Measurements from ENCODE around the gene DAAM1. TPM values are rescaled to one million over a fixed set of nuclear protein-coding genes. Genes with fewer than 3 reads are reported as not detected.

Gene DAAM1
- polyA plus RNA-seq, 1 of the 3 experiments (the other 2 are of a cell fraction): 5.1 TPM

DNA sequence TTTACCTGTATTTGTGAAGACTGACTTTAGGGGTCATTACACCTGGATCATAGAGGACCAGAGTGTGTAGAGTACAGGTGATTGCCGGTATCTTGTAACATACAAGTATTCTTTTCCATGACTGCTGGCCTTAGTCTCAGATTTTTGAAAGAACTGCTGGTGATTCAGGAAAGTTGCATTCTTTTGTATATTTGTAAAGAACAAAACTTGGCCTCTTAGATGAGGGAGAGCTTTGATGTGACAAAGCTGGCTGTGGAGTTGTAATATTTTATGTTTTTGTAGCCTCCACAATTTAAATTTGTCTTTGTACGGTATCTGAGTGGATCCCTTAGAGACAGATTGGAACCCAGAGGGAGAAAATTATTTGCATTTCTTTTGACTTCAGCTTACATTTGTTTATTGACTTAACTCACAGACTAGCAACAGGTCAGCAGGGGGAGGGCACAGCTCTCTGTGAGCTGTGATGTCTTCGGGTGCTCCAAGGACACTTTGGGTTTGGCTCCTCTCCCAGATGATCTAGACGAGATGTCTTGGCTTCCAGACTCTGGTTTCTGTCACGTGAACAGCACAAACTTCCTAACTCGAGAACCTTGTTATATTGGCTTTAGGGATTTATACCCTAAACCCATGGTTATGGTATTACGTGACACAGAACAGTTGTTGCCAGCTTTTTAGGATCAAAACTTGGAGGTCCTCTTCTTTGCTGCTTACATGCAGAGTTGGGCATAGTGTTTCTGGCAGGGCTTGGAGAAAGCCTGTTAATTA is 65.9 kb downstream of the DAAM1 start (continued):
- TF ChIP-seq GABPA (IDR thresholded peaks at IDR 0.05; ENCODE audit: low read depth) (no peak), FOXM1 (IDR thresholded peaks at IDR 0.05; ENCODE audit: low read depth) (no peak), TAF1 (IDR thresholded peaks at IDR 0.05; ENCODE audit: borderline replicate concordance, low read depth, low read length) (no peak), POLR2AphosphoS5 (IDR thresholded peaks at IDR 0.05; ENCODE audit: low read depth, low read length) (0 out of 2 replicates have a peak, but pooled peaks have one; percentile 20), CHD2 (IDR thresholded peaks at IDR 0.05; ENCODE audit: low read length, partially characterized antibody) (no peak), ELF1 (IDR thresholded peaks at IDR 0.05) (no peak), RCOR1 (IDR thresholded peaks at IDR 0.05; ENCODE audit: low read length) (no peak), NFIC (IDR thresholded peaks at IDR 0.05; ENCODE audit: borderline replicate concordance) (peak; percentile 76), RXRA (IDR thresholded peaks at IDR 0.05; ENCODE audit: borderline replicate concordance, low read depth) (peak; percentile 49; the same call in 1 of the 2 replicates), SMC3 (IDR thresholded peaks at IDR 0.05; ENCODE audit: low read depth, low read length) (no peak), MXI1 (IDR thresholded peaks at IDR 0.05; ENCODE audit: low read depth, low read length) (no peak), EZH2phosphoT487 (IDR thresholded peaks at IDR 0.05; ENCODE audit: borderline replicate concordance, low read depth) (no peak), NRF1 (IDR thresholded peaks at IDR 0.05; ENCODE audit: low read depth, low read length) (no peak), SIN3A (IDR thresholded peaks at IDR 0.05; ENCODE audit: borderline replicate concordance, low read depth, low read length) (no peak), JUND (IDR thresholded peaks at IDR 0.05) (no peak), TEAD4 (IDR thresholded peaks at IDR 0.05; ENCODE audit: borderline replicate concordance, insufficient read depth) (no peak)
- TF ChIP-seq, protein P1, sequence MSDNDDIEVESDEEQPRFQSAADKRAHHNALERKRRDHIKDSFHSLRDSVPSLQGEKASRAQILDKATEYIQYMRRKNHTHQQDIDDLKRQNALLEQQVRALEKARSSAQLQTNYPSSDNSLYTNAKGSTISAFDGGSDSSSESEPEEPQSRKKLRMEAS (IDR thresholded peaks at IDR 0.05; ENCODE audit: low read depth): 0 out of 2 replicates have a peak, but pooled peaks have one; percentile 25
- TF ChIP-seq, protein P2, sequence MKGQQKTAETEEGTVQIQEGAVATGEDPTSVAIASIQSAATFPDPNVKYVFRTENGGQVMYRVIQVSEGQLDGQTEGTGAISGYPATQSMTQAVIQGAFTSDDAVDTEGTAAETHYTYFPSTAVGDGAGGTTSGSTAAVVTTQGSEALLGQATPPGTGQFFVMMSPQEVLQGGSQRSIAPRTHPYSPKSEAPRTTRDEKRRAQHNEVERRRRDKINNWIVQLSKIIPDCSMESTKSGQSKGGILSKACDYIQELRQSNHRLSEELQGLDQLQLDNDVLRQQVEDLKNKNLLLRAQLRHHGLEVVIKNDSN (IDR thresholded peaks at IDR 0.05; ENCODE audit: borderline replicate concordance, low read depth): peak; percentile 77
- TF ChIP-seq, protein P3, sequence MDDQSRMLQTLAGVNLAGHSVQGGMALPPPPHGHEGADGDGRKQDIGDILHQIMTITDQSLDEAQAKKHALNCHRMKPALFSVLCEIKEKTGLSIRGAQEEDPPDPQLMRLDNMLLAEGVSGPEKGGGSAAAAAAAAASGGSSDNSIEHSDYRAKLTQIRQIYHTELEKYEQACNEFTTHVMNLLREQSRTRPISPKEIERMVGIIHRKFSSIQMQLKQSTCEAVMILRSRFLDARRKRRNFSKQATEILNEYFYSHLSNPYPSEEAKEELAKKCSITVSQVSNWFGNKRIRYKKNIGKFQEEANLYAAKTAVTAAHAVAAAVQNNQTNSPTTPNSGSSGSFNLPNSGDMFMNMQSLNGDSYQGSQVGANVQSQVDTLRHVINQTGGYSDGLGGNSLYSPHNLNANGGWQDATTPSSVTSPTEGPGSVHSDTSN (IDR thresholded peaks at IDR 0.05): peak; percentile 43
- TF ChIP-seq, protein P4, sequence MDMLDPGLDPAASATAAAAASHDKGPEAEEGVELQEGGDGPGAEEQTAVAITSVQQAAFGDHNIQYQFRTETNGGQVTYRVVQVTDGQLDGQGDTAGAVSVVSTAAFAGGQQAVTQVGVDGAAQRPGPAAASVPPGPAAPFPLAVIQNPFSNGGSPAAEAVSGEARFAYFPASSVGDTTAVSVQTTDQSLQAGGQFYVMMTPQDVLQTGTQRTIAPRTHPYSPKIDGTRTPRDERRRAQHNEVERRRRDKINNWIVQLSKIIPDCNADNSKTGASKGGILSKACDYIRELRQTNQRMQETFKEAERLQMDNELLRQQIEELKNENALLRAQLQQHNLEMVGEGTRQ (IDR thresholded peaks at IDR 0.05; ENCODE audit: borderline replicate concordance, low read depth, low read length): no peak
